WTC11 (cell line): ENCODE data around the gene CD300A.

Experiments used
- ATF3 ChIP-seq: sonication (generic); formaldehyde crosslinking; conservative IDR thresholded peaks from 2 replicates; pipeline ENCODE4 v1.8.1; 2022; ENCODE audit warnings: mild to moderate bottlenecking, missing genetic modification reagents
- CTCF ChIP-seq: fragments of 200-600 bp; IDR thresholded peaks from 2 replicates; pipeline ENCODE4 v1.8.0; 2022; ENCODE audit warnings: antibody characterized with exemption
- E2F4 ChIP-seq: sonication (generic); formaldehyde crosslinking; IDR thresholded peaks from 2 replicates; pipeline ENCODE4 v1.8.1; 2022; ENCODE audit warnings: low read depth, mild to moderate bottlenecking, moderate library complexity, missing genetic modification reagents, borderline replicate concordance
- GTF2I ChIP-seq: fragments of 250-450 bp; sonication (Bioruptor Pico); conservative IDR thresholded peaks from 2 replicates; pipeline ENCODE4 v1.4.0; 2021; ENCODE audit warnings: mild to moderate bottlenecking
- HMGXB4 ChIP-seq: sonication (generic); formaldehyde crosslinking; IDR thresholded peaks from 2 replicates; pipeline ENCODE4 v1.8.1; 2023; ENCODE audit warnings: mild to moderate bottlenecking, moderate library complexity, missing genetic modification reagents
- MAX ChIP-seq: sonication (generic); formaldehyde crosslinking; IDR thresholded peaks from 2 replicates; pipeline ENCODE4 v1.8.0; 2022; ENCODE audit warnings: mild to moderate bottlenecking, missing genetic modification reagents
- PRDM15 ChIP-seq: sonication (generic); formaldehyde crosslinking; IDR thresholded peaks from 2 replicates; pipeline ENCODE4 v1.8.0; 2022; ENCODE audit warnings: missing genetic modification reagents
- USF1 ChIP-seq: sonication (generic); formaldehyde crosslinking; IDR thresholded peaks from 2 replicates; pipeline ENCODE4 v1.8.0; 2022; ENCODE audit warnings: mild to moderate bottlenecking, missing genetic modification reagents
- ZNF121 ChIP-seq: sonication (generic); formaldehyde crosslinking; IDR thresholded peaks from 2 replicates; pipeline ENCODE4 v1.8.0; 2023; ENCODE audit warnings: missing genetic modification reagents

GRCh38 chr17:74515941-74516340 is 49.5 kb downstream of the CD300A start:
- no peak for TF ChIP-seq PRDM15 (CRISPR knock-in tag)
- TF ChIP-seq GTF2I (CRISPR knock-in tag): no peak
- no peak for TF ChIP-seq USF1 (CRISPR knock-in tag)
- no peak for TF ChIP-seq ZNF121 (CRISPR knock-in tag)
- no peak for TF ChIP-seq CTCF
- TF ChIP-seq MAX (CRISPR knock-in tag): no peak
- no peak for TF ChIP-seq HMGXB4 (CRISPR knock-in tag)
- TF ChIP-seq ATF3 (CRISPR knock-in tag): no peak
- no peak for TF ChIP-seq E2F4
